Activated naive CD4-positive, alpha-beta T cell treated with anti-CD3 and anti-CD28 coated beads, Interleukin-2, amount 50 U/mL, for 16 hours (primary cell): ENCODE measurements around the gene JAZF1.

Source experiments
- DNase-seq: peaks from one replicate; pipeline ENCODE4 v3.0.0-alpha.2; 2020

JAZF1 gene

GRCh38 chr7:28165261-28165660 is 15.3 kb downstream of the JAZF1 start:
- DNase-seq = no peak

- DNase-seq = no peak
Observed at GRCh38 chr7:28163949-28164348, 16.6 kb downstream of the JAZF1 start.

GRCh38 chr7:28161331-28161730 is 19.3 kb downstream of the JAZF1 start:
- DNase-seq = no peak

GRCh38 chr7:28160551-28160991 is 20.0 kb downstream of the JAZF1 start:
- no peak for DNase-seq

- no peak for DNase-seq
Observed at GRCh38 chr7:28157831-28158416, 22.7 kb downstream of the JAZF1 start.

GRCh38 chr7:28157076-28157745 is 23.4 kb downstream of the JAZF1 start:
- DNase-seq = no peak

GRCh38 chr7:28156401-28156800 is 24.2 kb downstream of the JAZF1 start:
- DNase-seq = no peak

- no peak for DNase-seq
Observed at GRCh38 chr7:28155964-28156363, 24.6 kb downstream of the JAZF1 start.

GRCh38 chr7:28155019-28155660 is 25.5 kb downstream of the JAZF1 start:
- DNase-seq = no peak

GRCh38 chr7:28152594-28152993 is 28.0 kb downstream of the JAZF1 start:
- DNase-seq = no peak

- no peak for DNase-seq
Observed at GRCh38 chr7:28151965-28152364, 28.6 kb downstream of the JAZF1 start.

- DNase-seq = no peak
Observed at GRCh38 chr7:28149291-28150101, 31.1 kb downstream of the JAZF1 start.

GRCh38 chr7:28145931-28146330 is 34.7 kb downstream of the JAZF1 start:
- DNase-seq = no peak

- no peak for DNase-seq
Observed at GRCh38 chr7:28145090-28145626, 35.4 kb downstream of the JAZF1 start.

- DNase-seq = no peak
Observed at GRCh38 chr7:28144266-28144665, 36.3 kb downstream of the JAZF1 start.

GRCh38 chr7:28142650-28143049 is 37.9 kb downstream of the JAZF1 start:
- no peak for DNase-seq

GRCh38 chr7:28140979-28141378 is 39.6 kb downstream of the JAZF1 start:
- no peak for DNase-seq

GRCh38 chr7:28138837-28139236 is 41.8 kb downstream of the JAZF1 start:
- DNase-seq = no peak

- no peak for DNase-seq
Observed at GRCh38 chr7:28137463-28137862, 43.1 kb downstream of the JAZF1 start.

- no peak for DNase-seq
Observed at GRCh38 chr7:28136885-28137284, 43.7 kb downstream of the JAZF1 start.

- DNase-seq = no peak
Observed at GRCh38 chr7:28136420-28136819, 44.2 kb downstream of the JAZF1 start.

GRCh38 chr7:28135760-28136159 is 44.8 kb downstream of the JAZF1 start:
- DNase-seq = no peak

- no peak for DNase-seq
Observed at GRCh38 chr7:28135315-28135714, 45.3 kb downstream of the JAZF1 start.
